Purkinje cell (primary cell): Measurements from ENCODE around the gene HIBCH. TPM values are rescaled to one million over a fixed set of nuclear protein-coding genes. Genes with fewer than 3 reads are reported as not detected.

Experiments used
- polyA plus RNA-seq: library from polyadenylated mRNA; unstranded; fragments of >200 nt; fragmentation: Nextera tagmentation; gene quantifications from 2 replicates; pipeline ENCODE4 v1.2.1, GENCODE V29; 2014

Gene HIBCH, protein sequence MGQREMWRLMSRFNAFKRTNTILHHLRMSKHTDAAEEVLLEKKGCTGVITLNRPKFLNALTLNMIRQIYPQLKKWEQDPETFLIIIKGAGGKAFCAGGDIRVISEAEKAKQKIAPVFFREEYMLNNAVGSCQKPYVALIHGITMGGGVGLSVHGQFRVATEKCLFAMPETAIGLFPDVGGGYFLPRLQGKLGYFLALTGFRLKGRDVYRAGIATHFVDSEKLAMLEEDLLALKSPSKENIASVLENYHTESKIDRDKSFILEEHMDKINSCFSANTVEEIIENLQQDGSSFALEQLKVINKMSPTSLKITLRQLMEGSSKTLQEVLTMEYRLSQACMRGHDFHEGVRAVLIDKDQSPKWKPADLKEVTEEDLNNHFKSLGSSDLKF
- 47.2 and 60.0 TPM in 2 replicates for polyA plus RNA-seq

DNA sequence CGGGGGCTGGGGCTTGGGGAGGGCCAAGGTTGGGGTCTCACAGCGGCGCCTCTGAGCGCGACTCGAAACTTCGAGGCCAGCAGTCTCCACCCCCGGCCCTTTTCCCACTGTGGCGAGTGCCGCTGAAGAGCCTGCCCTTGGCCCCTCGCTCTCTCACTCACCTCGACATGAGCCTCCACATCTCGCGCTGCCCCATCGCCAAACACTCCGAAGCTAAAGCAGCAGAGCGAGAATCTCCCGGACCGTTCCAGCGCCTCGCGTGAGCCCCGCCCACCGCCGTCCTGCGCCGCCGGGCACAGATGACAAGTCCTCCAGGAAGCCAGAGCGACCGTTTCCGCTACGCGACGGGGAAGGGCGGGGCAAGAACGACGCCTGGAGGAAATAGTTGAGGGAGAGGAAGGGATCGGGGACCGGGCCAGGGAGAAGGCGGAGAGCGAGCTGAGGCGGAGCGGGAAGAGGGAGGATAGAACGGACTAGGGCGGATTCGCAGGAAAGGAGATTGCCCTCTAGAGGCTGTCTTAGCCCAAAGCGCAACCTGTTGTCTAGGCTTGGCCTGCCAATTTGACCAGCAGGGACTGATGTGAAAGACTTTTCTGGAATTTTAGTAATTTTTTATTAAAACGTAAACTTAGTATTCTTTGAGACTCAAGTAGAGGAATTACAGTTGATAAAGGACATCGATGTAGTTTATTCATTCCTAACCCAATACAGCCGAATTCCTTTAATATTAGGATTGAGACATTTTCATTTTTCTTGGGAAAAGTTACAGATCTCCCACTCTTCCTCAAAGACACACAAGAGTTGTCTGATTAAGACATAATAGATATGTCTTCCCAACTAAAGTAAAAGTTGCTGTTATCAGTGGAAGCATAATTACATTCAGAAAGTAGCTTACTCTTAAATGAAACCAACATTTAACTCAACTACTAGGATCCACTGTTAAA, at the start of gene HIBCH:
Gene HIBCH, minus strand, starts transcription at position 272 of the 944 bp plus-strand sequence. Its CDS starts 76 bp downstream, at position 196.

DNA sequence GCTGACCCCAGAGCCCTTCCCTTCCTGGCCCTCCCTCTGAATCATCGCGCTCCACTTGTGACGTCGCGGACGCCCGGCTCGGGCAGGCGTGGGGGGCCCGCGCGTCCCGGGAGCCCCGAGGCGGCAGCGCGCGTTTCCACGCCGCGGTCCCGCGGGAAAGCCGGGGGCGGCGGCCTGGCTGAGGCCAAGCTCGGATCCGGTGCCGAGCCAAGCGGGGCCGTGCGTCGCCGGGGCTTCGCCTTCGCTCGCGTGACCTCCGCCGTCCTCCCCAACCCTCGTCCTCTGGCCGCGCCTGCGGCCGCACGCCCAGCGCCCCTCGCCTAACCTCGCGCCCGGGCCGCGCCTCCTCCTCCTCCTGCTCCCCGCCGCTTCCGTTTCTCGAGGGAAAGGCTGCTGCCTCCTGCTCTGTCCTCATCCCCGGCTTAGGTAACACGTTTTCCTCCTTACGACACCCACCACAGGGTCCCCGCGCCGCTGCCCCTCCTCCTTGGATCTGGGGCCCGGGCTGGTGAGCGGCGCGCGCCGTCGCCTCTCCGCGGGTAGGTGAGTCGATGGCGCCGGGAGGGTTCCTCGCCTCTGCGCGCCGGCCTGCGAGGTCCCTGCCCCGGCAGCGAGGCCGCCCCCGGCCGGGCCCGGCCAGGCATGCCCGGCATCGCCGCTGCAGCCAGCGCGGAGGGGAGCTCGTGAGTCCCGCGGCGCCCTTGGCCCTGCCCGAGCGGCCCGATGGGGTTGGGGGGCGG, 24.1 kb upstream of the HIBCH start, which contains the start of gene INPP1:
Gene INPP1, plus strand, starts transcription at position 54 of the 740 bp plus-strand sequence. CDS start 16,514 bp downstream, outside the sequence.

Other genes with a start within 250 kb of the HIBCH start
- gene INPP1, start 23.8 kb upstream of the HIBCH start, polyA plus RNA-seq: 35.1 and 48.5 TPM in 2 replicates
- 96.3 and 103 TPM in 2 replicates for gene MFSD6, start 88.5 kb upstream of the HIBCH start, polyA plus RNA-seq
- gene NEMP2, start 214.9 kb upstream of the HIBCH start, polyA plus RNA-seq: 1.2 and 2.0 TPM in 2 replicates